ENCODE data around the gene UBAC2.

Gene UBAC2

GRCh38 chr13:99344610-99345208 lies 144.1 kb downstream of the UBAC2 start:
- DNase-seq = no peak

DNA sequence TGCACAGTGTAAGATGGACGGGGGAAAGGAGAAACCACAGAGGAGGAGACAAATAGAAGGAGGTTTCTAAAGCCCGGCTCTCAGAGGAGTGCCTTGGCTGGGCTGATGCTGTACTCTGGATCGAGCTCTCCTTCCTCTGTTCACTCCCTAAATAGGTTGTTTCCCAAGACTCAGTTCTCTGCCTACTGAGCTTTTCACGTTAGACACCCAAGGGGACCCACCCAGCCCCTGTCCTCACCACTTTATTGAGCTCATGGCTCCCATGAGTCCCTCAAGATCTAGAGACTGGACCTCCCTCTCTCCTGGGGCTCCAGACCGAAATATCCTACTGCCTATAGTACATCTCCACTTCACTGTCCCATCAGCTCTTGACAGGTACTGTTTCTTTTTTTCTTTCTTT lies 144.7 kb downstream of the UBAC2 start:
- no peak for DNase-seq

GRCh38 chr13:99346335-99347042 lies 145.8 kb downstream of the UBAC2 start:
- DNase-seq = no peak

DNA sequence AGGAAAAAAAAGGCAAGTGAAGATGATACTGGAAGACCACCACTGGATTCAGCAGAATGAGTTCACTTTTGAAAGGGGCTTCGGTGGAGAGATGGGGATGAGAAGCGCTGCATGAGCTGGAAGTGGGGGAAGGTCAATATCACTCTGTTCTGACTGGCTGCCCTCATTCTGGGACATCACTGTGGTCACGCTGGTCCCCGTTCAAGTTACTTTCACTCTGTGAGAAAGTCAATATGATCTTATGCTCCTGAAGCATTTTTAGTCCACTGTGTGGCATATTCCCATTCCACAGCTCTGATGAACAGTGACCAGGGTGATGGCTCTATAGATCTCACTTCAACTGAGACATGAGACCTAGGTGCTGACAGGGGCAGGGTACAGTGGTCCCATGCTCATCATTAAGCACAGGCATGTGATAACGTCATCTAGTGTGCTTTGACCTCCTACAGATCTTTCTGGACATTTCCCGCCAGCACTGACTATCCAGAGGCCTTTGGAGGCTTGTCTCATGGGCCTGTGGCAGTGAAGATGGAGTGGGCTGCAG lies 146.8 kb downstream of the UBAC2 start:
- DNase-seq = no peak

GRCh38 chr13:99347911-99348451 lies 147.3 kb downstream of the UBAC2 start:
- DNase-seq = no peak

- no peak for DNase-seq
Observed at GRCh38 chr13:99350191-99350590, 149.5 kb downstream of the UBAC2 start.

- no peak for DNase-seq
Observed at GRCh38 chr13:99351772-99352171, 151.1 kb downstream of the UBAC2 start.

- no peak for DNase-seq
Observed at GRCh38 chr13:99352351-99353245, 151.9 kb downstream of the UBAC2 start.

DNA sequence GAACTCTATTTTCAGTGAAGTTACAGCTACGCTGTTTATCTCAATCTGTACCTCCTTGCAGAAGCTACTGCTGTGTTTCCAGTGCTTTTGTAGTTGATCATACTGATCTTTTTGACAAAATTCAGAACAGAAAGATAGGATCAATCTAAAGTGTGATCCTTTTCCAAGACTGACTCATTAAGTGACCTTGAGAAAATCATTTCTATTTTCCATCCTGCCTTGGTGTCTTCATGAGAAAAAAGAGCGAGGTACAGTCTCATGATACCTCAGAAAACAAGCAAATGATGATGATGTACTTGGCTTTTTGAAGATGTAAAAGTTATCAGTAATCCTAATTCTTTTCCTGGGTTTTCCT lies 152.6 kb downstream of the UBAC2 start:
- no peak for DNase-seq

GRCh38 chr13:99353836-99354235 lies 153.2 kb downstream of the UBAC2 start:
- no peak for DNase-seq

DNA sequence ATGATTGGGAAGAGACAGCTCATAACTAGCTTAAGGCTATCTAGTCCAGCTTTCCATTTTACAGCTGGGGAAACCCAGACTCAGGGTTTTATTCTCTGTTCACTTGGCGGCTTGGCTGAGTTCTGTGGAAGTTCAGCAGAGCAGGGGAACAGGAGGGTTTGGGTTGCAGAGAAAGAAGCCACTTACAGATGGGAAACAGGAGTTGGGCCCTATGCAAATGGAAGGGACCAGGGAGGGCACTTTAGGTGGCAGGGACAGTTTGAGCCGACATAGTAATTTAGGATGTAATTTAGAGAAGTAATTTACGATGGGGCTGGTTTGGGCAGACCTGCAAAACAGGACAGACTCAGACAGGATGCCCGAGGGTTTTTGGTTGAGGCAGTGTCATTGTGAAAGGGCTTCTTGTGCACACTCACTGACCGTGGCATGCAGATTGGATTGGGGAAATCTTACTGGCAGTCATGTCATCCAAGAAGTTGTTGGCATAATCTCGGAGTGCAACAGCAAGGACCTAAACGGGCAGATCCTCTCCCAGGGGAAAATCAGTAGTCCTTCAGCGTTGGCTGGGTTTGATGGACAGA lies 153.8 kb downstream of the UBAC2 start:
- DNase-seq = no peak

DNA sequence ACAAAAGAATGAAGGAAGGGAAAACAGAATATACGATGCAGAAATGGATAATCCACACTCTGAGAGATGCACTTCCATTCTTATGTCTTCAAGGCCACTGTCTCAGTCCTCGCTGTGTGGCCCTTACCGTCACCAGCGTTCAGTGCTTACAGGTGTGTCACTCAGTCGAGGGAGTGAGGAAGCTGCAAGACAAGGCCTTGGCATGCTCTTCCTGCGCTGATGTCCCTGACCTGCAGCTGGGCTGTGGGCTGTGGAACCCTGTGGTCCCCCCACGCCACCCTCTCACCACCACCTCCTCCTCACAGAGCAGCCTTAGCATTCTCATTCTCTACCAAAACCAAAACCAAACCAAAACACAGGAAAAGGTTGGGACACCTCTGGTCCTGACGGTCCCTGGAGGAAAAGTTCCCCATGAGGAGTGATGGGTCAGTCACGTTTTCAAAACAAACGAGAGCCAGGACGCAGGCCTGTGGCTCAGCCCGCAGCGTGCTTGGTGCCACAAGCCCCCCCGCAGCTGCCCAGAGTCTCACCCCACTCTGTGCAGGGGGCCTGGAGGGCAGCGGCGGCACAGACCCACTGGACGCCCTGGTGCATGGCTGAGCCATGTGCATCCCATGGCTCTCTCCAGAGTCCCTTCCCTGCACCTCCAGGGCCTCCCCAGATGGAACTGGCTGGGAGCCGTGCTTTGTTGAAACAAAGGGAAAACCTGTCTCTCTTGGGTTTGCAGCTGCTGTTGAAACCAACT lies 154.8 kb downstream of the UBAC2 start:
- no peak for DNase-seq

- no peak for DNase-seq
Observed at GRCh38 chr13:99356012-99356261, 155.3 kb downstream of the UBAC2 start.

GRCh38 chr13:99356262-99357091 lies 155.8 kb downstream of the UBAC2 start:
- DNase-seq = no peak

DNA sequence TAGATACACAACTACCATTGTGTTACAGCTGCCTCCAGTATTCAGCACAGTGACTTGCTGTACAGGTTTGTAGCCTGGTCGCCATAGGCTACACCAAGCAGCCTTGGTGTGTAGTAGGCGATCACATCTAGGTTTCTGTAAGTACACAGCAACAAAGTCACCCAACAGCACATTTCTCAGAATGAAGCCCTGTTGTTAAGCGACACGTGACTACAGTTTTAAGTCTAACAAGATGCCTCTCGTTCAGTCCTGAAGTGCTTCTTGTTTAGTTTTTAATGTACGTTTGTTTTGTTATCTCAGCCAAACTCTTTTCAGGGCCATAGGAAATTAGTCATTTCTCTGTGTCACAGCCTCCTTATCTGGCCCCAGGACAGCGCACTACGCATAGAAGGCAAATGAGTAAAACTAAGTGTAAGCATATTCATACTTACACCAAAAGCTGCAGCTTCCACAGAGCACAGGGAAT lies 156.5 kb downstream of the UBAC2 start:
- no peak for DNase-seq

DNA sequence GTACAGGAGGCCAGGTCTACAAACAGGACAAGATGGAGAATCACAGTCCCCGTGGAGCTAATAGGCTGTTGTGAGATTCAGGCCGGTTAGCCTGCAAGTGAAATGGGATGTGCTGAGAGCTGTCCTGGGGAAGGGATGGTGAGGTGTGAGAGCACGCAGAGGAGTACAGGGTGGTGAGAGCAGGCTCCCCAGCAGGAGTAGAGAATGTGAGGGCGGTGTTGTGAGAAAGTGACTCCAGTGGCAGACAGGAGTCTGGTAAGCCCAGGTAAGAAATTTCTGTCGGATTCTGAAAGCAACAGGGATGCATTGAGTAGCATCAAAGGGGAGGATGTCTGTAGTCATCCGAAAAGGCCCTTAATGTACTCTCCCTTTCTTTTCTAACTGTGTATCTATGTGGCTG lies 157.3 kb downstream of the UBAC2 start:
- no peak for DNase-seq

DNA sequence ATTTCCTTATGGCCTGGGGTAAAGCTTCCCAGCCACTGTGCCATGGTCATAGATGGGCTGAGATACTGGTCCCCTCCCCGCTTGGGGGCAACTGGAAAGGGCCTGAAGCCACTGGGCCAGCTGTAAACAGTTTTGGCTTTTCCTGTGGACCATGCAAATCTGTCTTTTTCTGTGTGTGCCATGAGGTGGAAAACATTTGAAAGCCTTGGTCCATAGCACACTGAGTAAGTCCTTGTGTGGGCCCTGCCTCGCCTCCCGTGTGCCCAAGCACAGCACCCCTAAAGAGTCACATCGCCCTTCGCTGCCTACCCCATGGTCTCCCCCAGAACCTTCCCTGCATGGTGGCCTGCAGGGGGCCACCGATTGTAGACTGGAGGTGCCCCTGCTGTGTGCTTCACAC lies 158.9 kb downstream of the UBAC2 start:
- DNase-seq = no peak

GRCh38 chr13:99360696-99361095 lies 160.0 kb downstream of the UBAC2 start:
- DNase-seq = no peak

DNA sequence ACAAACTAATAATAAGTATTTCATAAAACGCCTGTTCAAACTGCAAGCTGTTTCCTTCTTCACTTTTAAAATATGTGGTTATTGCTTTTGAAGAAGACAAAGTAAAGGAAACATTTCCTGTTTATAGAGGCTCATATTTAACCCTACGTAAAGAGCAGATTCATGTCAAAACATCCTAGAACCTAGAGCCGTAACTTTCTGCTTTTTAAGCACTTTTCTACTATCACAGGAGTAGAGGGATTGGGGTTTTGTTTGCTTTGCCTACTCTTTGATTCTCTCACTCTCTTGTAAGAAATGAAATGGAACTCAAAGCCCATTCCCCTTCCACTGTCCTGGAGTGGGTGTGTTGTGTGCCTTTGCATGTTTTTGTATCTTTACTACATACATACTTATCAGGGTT lies 160.5 kb downstream of the UBAC2 start:
- no peak for DNase-seq

- no peak for DNase-seq
Observed at GRCh38 chr13:99362362-99362761, 161.7 kb downstream of the UBAC2 start.

- no peak for DNase-seq
Observed at GRCh38 chr13:99363391-99363790, 162.7 kb downstream of the UBAC2 start.

- DNase-seq = no peak
Observed at GRCh38 chr13:99363949-99364348, 163.3 kb downstream of the UBAC2 start.
